Motor neuron (in vitro differentiated cells): ENCODE results near the gene CPED1. TPM values are rescaled to one million over a fixed set of nuclear protein-coding genes. Genes with fewer than 3 reads are reported as not detected.

Experiments
- ATAC-seq, 8 experiments: fragments of 200-7000 bp; cut with Tn5 transposase; replicated peaks in 6 of 8; 2 replicates each; pipeline ENCODE4 v1.8.0; 2021; ENCODE audit warnings: mild to moderate bottlenecking in 8 of 8, moderate library complexity in 8 of 8
- H3K27ac ChIP-seq, 2 donors: fragments of 250-450 bp; sonication (Bioruptor Pico); 2 replicates each; pipeline ENCODE4 v1.9.0; 2021; ENCODE audit warnings: antibody characterized with exemption in 2 of 2, mild to moderate bottlenecking in 2 of 2, moderate library complexity in 1 of 2
- H3K4me1 ChIP-seq, 2 donors: fragments of 250-450 bp; sonication (Bioruptor Pico); replicated peaks in 1 of 2; 2 replicates each; pipeline ENCODE4 v1.6.1; 2021; ENCODE audit warnings: antibody characterized with exemption in 2 of 2, mild to moderate bottlenecking in 2 of 2, moderate library complexity in 1 of 2
- H3K4me3 ChIP-seq, 5 donors: fragments of 250-450 bp; sonication (Bioruptor Pico); 2 replicates each; pipeline ENCODE4 v1.9.0; 2021; ENCODE audit warnings: antibody characterized with exemption in 5 of 5, mild to moderate bottlenecking in 5 of 5, moderate library complexity in 4 of 5
- WGBS, 10 experiments: fragments of 450-650 bp; shearing (Covaris generic); methylation state at CpG; one replicate each; pipeline ENCODE4 v1.0.0; 2022; 5-methylcytosine and 5-hydroxymethylcytosine counted together
- in situ Hi-C, 9 experiments: fragments of 400-800 bp; cut with MboI; loops; one replicate each; pipeline ENCODE4 v1.15.0; 2021; ENCODE audit warnings: low sequenced_read_pairs in 9 of 9, low pct_unique_long_range_greater_than_20kb in 2 of 9; ENCODE audit not compliant: unreplicated experiment in 9 of 9
- total RNA-seq, 8 experiments: library from RNA; unstranded; fragments of 300-600 nt; gene quantifications; 2 replicates each; pipeline versions ENCODE4 v1.2.3 to v1.2.4, GENCODE V29; 2022

The CPED1 gene
- total RNA-seq, 8 experiments from 2014 or later = 0.05 to 21.8 (median 0.47) TPM; not detected in 1

- no peak overlapping the region for H3K4me3 ChIP-seq
- ATAC-seq = no peak
- H3K27ac ChIP-seq = no peak overlapping the region
- 93 to 100% (median 98%) methylated on average over 3 of the region's 3 CpGs; no CpG with 5 or more reads in 1 of the 10 experiments for WGBS, 10 experiments
- no peaks in the 10 kb centered on the region for H3K4me1 ChIP-seq
- in situ Hi-C loops = loop anchor here in 3 of 9 experiments (10.0 to 25.0 kb wide), 3 partner anchors 103 to 353 kb away; partner anchors contain the start of gene WNT16 (in 1 of the 3)
These were observed 4.1 kb upstream of the CPED1 start for GRCh38 chr7:120984406-120984805.

GRCh38 chr7:120985130-120985758, 3.3 kb upstream of the CPED1 start:
- no peak for ATAC-seq
- 0 to 83% (median 43%) methylated on average over 1 to 2 of the region's 2 CpGs; no CpG with 5 or more reads in 2 of the 10 experiments for WGBS, 10 experiments
- H3K4me3 ChIP-seq = no peak overlapping the region
- in situ Hi-C loops = loop anchor here in 3 of 9 experiments (10.0 to 25.0 kb wide), 3 partner anchors 102 to 352 kb away; partner anchors contain the start of gene WNT16 (in 1 of the 3)
- no peak overlapping the region for H3K27ac ChIP-seq
- H3K4me1 ChIP-seq = no peaks in the 10 kb centered on the region

GRCh38 chr7:120985839-120986238, 2.7 kb upstream of the CPED1 start:
- no peak for ATAC-seq
- 25 to 93% (median 91%) methylated on average over 2 of the region's 2 CpGs; no CpG with 5 or more reads in 3 of the 10 experiments for WGBS, 10 experiments
- in situ Hi-C loops = loop anchor here in 3 of 9 experiments (10.0 to 25.0 kb wide), 3 partner anchors 101 to 351 kb away; partner anchors contain the start of gene WNT16 (in 1 of the 3)
- Histone ChIP-seq H3K27ac (no peak overlapping the region), H3K4me3 (no peak overlapping the region), H3K4me1 (no peaks in the 10 kb centered on the region)

- in situ Hi-C loops = loop anchor here in 3 of 9 experiments (10.0 to 25.0 kb wide), 3 partner anchors 101 to 351 kb away; partner anchors contain the start of gene WNT16 (in 1 of the 3)
- WGBS, 10 experiments = 0 to 100% (median 83%) methylated on average over 1 to 2 of the region's 2 CpGs; no CpG with 5 or more reads in 2 of the 10 experiments
- H3K27ac ChIP-seq = no peak overlapping the region
- no peaks in the 10 kb centered on the region for H3K4me1 ChIP-seq
- ATAC-seq = no peak
- H3K4me3 ChIP-seq = no peak overlapping the region
These were observed 1.9 kb upstream of the CPED1 start for GRCh38 chr7:120986650-120987049.

GRCh38 chr7:120987280-120987679, 1.2 kb upstream of the CPED1 start:
- H3K27ac ChIP-seq = no peak overlapping the region
- no peak for ATAC-seq
- no peaks in the 10 kb centered on the region for H3K4me1 ChIP-seq
- 0 to 6% (median 0%) methylated on average over 1 to 3 of the region's 3 CpGs; no CpG with 5 or more reads in 2 of the 10 experiments for WGBS, 10 experiments
- peak overlapping the region in 1 of 5 donors; percentile 24 for H3K4me3 ChIP-seq
- in situ Hi-C loops = loop anchor here in 3 of 9 experiments (10.0 to 25.0 kb wide), 3 partner anchors 100 to 350 kb away; partner anchors contain the start of gene WNT16 (in 1 of the 3)

GRCh38 chr7:120987683-120988590, 574 bp upstream of the CPED1 start:
- H3K27ac ChIP-seq = no peak overlapping the region
- H3K4me3 ChIP-seq = peak overlapping the region; percentile 21 to 33 (median 28)
- WGBS, 10 experiments = 0 to 30% (median 3%) methylated on average over 1 to 7 of the region's 12 CpGs; no CpG with 5 or more reads in 1 of the 10 experiments
- peak; percentile 71 to 93 (median 78) for ATAC-seq
- no peaks in the 10 kb centered on the region for H3K4me1 ChIP-seq
- in situ Hi-C loops = loop anchor here in 3 of 9 experiments (10.0 to 25.0 kb wide), 3 partner anchors 99 to 349 kb away; partner anchors contain the start of gene WNT16 (in 1 of the 3)

- Histone ChIP-seq H3K27ac (no peak overlapping the region), H3K4me1 (no peaks in the 10 kb centered on the region), H3K4me3 (no peak overlapping the region)
- in situ Hi-C loops = loop anchor here in 3 of 9 experiments (10.0 to 25.0 kb wide), 3 partner anchors 98 to 348 kb away; partner anchors contain the start of gene WNT16 (in 1 of the 3)
- ATAC-seq = no peak
- WGBS, 10 experiments = 1 to 100% (median 75%) methylated on average over 1 to 15 of the region's 15 CpGs
These were observed 1.0 kb downstream of the CPED1 start for GRCh38 chr7:120989257-120990220.

DNA sequence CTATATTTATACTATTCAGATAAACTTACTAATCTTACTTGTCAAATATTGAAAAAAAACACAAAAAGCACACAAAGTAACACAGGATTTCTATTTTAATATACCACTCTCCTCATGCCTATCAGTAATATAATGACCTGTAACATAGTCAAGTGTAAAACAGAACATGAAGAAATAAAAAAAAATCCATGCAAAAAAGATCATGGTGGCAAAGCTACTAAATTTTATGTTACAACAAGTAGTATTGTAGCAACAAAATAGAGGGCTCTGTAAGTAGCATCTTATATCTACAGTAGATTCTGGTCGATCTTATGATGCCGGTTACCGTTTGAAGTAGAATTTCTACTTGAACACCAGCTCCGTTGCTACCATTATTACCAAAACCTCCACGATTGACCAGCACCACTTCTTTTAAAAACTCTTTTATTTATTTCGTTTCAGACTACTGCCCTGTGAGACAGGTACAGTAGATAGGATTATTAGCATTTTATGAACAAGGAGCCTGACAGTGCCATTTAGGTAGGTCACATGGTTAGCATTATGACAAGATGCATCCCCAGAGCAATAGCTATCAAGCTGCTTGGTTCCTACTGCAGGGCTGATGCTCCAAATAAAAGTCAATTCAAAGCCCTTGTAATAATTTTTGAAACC, 2.1 kb downstream of the CPED1 start:
- Histone ChIP-seq H3K4me3 (no peak overlapping the region), H3K27ac (no peak overlapping the region), H3K4me1 (no peaks in the 10 kb centered on the region)
- in situ Hi-C loops = loop anchor here in 3 of 9 experiments (25.0 kb wide), 2 partner anchors 97 to 347 kb away; partner anchors contain the start of gene WNT16 (in 1 of the 3)
- ATAC-seq = no peak
- WGBS, 10 experiments = 2 to 100% (median 85%) methylated on average over 1 to 6 of the region's 6 CpGs; no CpG with 5 or more reads in 1 of the 10 experiments

DNA sequence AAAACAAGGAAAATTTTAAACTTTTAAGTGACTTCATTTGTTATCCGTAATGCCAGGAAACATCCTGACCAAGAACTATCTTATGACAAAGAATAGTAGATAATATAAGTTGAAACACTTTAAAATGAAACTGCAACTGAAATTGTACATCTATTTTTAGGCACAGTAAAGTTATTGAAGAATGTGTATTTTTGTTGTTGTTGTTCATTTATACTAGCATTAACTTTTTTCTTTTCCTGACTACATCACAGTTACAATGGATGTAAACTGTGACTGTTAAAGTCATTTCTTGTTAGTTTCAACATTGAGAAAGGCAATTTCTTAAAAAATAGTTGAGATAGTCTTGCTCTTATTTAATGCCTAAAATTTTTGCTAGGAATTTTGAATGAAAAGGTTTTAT, 2.6 kb downstream of the CPED1 start:
- ATAC-seq = no peak
- WGBS, 10 experiments = 30 to 100% (median 96%) methylated on average over 1 of the region's 1 CpG; no CpG with 5 or more reads in 2 of the 10 experiments
- no peak overlapping the region for H3K27ac ChIP-seq
- no peaks in the 10 kb centered on the region for H3K4me1 ChIP-seq
- H3K4me3 ChIP-seq = no peak overlapping the region
- in situ Hi-C loops = loop anchor here in 3 of 9 experiments (25.0 kb wide), 2 partner anchors 96 to 346 kb away; partner anchors contain the start of gene WNT16 (in 1 of the 3)

DNA sequence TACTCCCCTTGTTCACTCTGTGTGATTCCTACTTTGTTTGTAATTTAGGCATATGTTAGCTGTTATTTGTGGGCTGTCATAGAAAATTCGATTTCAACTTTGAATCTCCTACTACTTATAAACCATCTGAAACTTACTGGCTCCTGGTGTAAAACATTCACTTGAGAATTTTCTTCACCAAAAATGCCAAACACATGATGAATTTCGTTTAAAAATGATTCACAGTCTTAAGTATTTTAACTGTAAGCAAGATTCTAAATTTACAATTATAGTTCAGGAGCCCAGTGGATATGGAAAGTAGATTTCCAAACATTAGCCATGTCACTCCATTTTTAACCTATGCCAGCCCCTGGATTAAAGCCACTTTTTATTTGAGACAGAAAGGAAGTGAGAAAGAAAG, 3.1 kb downstream of the CPED1 start:
- in situ Hi-C loops = loop anchor here in 3 of 9 experiments (25.0 kb wide), 2 partner anchors 96 to 346 kb away; partner anchors contain the start of gene WNT16 (in 1 of the 3)
- H3K4me1 ChIP-seq = no peaks in the 10 kb centered on the region
- WGBS, 10 experiments = 0 to 43% (median 25%) methylated on average over 1 to 2 of the region's 2 CpGs
- H3K4me3 ChIP-seq = no peak overlapping the region
- no peak for ATAC-seq
- no peak overlapping the region for H3K27ac ChIP-seq

DNA sequence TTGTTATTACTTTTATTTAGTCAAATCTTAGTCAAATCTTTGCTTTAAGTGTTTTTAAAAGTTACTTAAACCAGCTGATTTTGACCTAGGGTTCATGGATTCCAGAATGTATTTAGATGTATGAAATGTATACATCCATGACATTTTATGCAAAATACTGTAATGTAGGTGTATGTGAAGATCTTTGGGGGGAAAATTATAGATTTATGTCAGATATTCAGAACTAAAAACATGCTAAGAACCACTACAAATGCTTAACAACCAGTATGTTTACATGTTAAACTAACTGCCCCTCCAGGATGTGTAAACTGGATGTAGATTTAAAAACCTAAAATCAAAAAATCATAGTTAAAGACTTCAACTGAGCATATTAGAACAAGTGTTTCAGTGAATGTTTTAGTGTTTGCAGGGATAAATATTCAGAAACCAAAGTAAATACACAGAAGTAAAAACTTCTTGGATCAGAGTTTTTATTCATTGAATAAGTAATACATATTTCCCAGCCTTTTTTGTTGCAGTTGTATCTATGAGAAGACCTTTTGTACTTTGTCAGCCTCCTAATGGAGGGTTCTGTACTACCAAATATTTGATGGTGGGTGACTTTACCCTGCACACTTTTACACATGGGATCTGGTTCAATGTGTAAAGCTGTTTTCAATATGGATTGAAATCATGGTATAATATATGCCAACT, 3.9 kb downstream of the CPED1 start:
- no peak for ATAC-seq
- Histone ChIP-seq H3K4me1 (no peaks in the 10 kb centered on the region), H3K27ac (no peak overlapping the region), H3K4me3 (no peak overlapping the region)
- in situ Hi-C loops = loop anchor here in 3 of 9 experiments (25.0 kb wide), 2 partner anchors 95 to 345 kb away; partner anchors contain the start of gene WNT16 (in 1 of the 3)
